Liver (tissue), 9 donors: ENCODE results near the gene MAML3. TPM values are rescaled to one million over a fixed set of nuclear protein-coding genes. Genes with fewer than 3 reads are reported as not detected.

Experiments
- DNase-seq: peaks from one replicate; pipeline ENCODE4 v3.0.0-alpha.2; 2017; ENCODE audit warnings: low spot score
- H3K27ac ChIP-seq, 2 donors: one replicate each; pipeline ENCODE4 v1.7.0; 2013; ENCODE audit warnings: inconsistent platforms in 2 of 2, low read length in 2 of 2, control low read depth in 1 of 2, low read depth in 1 of 2, mild to moderate bottlenecking in 1 of 2
- H3K27me3 ChIP-seq, 4 donors: one replicate each; pipeline versions ENCODE4 v1.6.1 to v1.7.0; 2013; ENCODE audit warnings: low read length in 3 of 4, inconsistent platforms in 1 of 4, mild to moderate bottlenecking in 1 of 4, moderate library complexity in 1 of 4; ENCODE audit not compliant: control insufficient read depth in 4 of 4, insufficient read depth in 4 of 4
- H3K36me3 ChIP-seq, 4 donors: one replicate each; pipeline versions ENCODE4 v1.6.1 to v1.7.0; 2013; ENCODE audit warnings: low read length in 3 of 4, mild to moderate bottlenecking in 3 of 4, low read depth in 1 of 4, moderate library complexity in 1 of 4; ENCODE audit not compliant: control insufficient read depth in 4 of 4, insufficient read depth in 3 of 4
- H3K4me1 ChIP-seq, 4 donors: one replicate each; pipeline versions ENCODE4 v1.6.1 to v1.7.0; 2013; ENCODE audit warnings: low read length in 3 of 4, mild to moderate bottlenecking in 3 of 4, moderate library complexity in 1 of 4; ENCODE audit not compliant: control insufficient read depth in 4 of 4, insufficient read depth in 4 of 4
- H3K4me3 ChIP-seq, 3 donors: one replicate each; pipeline versions ENCODE4 v1.6.1 to v1.7.0; 2013; ENCODE audit warnings: low read length in 3 of 3, control low read depth in 1 of 3, low read depth in 1 of 3, mild to moderate bottlenecking in 1 of 3
- H3K9ac ChIP-seq, 2 donors: one replicate each; pipeline ENCODE4 v1.7.0; 2013; ENCODE audit warnings: low read length in 2 of 2, mild to moderate bottlenecking in 2 of 2, moderate library complexity in 2 of 2, control low read depth in 1 of 2, low read depth in 1 of 2
- H3K9me3 ChIP-seq, 4 donors: one replicate each; pipeline versions ENCODE4 v1.6.1 to v1.7.0; 2013; ENCODE audit warnings: low read length in 3 of 4; ENCODE audit not compliant: control insufficient read depth in 4 of 4
- FOXA1 ChIP-seq: IDR thresholded peaks from 2 replicates; pipeline ENCODE4 v1.6.1; 2016; ENCODE audit warnings: antibody characterized with exemption
- HNF4A ChIP-seq, 2 donors: conservative IDR thresholded peaks; 2 replicates each; pipeline ENCODE4 v1.6.1; 2016; ENCODE audit warnings: antibody characterized with exemption in 2 of 2, mild to moderate bottlenecking in 2 of 2
- HNF4G ChIP-seq: IDR thresholded peaks from 2 replicates; pipeline ENCODE4 v1.6.1; 2016; ENCODE audit warnings: antibody characterized with exemption
- NR2F2 ChIP-seq: IDR thresholded peaks from 2 replicates; pipeline ENCODE4 v1.6.1; 2016; ENCODE audit warnings: antibody characterized with exemption
- RAD21 ChIP-seq, 2 donors: IDR thresholded peaks; 2 replicates each; pipeline ENCODE4 v1.6.1; 2016; ENCODE audit warnings: antibody characterized with exemption in 2 of 2, mild to moderate bottlenecking in 2 of 2
- SP1 ChIP-seq: IDR thresholded peaks from 2 replicates; pipeline ENCODE4 v1.6.1; 2018; ENCODE audit warnings: antibody characterized with exemption, mild to moderate bottlenecking
- TAF1 ChIP-seq: conservative IDR thresholded peaks from 2 replicates; pipeline ENCODE4 v1.6.1; 2016; ENCODE audit warnings: antibody characterized with exemption, mild to moderate bottlenecking
- YY1 ChIP-seq: IDR thresholded peaks from 2 replicates; pipeline ENCODE4 v1.6.1; 2016; ENCODE audit warnings: antibody characterized with exemption, mild to moderate bottlenecking
- WGBS: extraction: QIAGEN DNeasy Blood & Tissue Kit; methylation state at CpG from one replicate; pipeline ENCODE4 v1.1.7; 2013; 5-methylcytosine and 5-hydroxymethylcytosine counted together
- polyA plus RNA-seq, 2 donors: library from polyadenylated mRNA; stranded (reverse) in 1 of 2; unstranded in 1 of 2; fragments of 200-250 nt in 1 of 2; fragments of >200 nt in 1 of 2; fragmentation: Nextera tagmentation in 1 of 2; extraction: Ambion mirVana in 1 of 2; gene quantifications; one replicate each; pipeline versions ENCODE4 v1.2.1 to v1.2.3, GENCODE V29; 2013 to 2015
- total RNA-seq, 2 donors: library from RNA; depleted of rRNA; stranded (reverse); fragments of >200 nt; gene quantifications; one replicate each; pipeline ENCODE4 v1.2.3, GENCODE V29; 2014
- TF ChIP-seq, protein P1 (sequence below): IDR thresholded peaks from 2 replicates; pipeline ENCODE4 v1.6.1; 2016; ENCODE audit warnings: antibody characterized with exemption
- TF ChIP-seq, protein P2 (sequence below): IDR thresholded peaks from 2 replicates; pipeline ENCODE4 v1.6.1; 2016; ENCODE audit warnings: antibody characterized with exemption, mild to moderate bottlenecking
- TF ChIP-seq, protein P3 (sequence below): fragments of 150-350 bp; IDR thresholded peaks from 2 replicates; pipeline ENCODE4 v1.5.1; 2017; ENCODE audit warnings: improper control_type of control experiment, low read depth, low read length; ENCODE audit not compliant: missing input control
- TF ChIP-seq, protein P4 (sequence below): IDR thresholded peaks from 2 replicates; pipeline ENCODE4 v1.6.1; 2016; ENCODE audit warnings: antibody characterized with exemption
- donor health status: healthy.
- donor health status: healthy.
- donor health status: healthy.
- donor health status: healthy.
- donor health status: healthy.

MAML3 gene
- total and polyA plus RNA-seq, 4 donors, result 1.3 to 4.3 (median 2.7) TPM

DNA sequence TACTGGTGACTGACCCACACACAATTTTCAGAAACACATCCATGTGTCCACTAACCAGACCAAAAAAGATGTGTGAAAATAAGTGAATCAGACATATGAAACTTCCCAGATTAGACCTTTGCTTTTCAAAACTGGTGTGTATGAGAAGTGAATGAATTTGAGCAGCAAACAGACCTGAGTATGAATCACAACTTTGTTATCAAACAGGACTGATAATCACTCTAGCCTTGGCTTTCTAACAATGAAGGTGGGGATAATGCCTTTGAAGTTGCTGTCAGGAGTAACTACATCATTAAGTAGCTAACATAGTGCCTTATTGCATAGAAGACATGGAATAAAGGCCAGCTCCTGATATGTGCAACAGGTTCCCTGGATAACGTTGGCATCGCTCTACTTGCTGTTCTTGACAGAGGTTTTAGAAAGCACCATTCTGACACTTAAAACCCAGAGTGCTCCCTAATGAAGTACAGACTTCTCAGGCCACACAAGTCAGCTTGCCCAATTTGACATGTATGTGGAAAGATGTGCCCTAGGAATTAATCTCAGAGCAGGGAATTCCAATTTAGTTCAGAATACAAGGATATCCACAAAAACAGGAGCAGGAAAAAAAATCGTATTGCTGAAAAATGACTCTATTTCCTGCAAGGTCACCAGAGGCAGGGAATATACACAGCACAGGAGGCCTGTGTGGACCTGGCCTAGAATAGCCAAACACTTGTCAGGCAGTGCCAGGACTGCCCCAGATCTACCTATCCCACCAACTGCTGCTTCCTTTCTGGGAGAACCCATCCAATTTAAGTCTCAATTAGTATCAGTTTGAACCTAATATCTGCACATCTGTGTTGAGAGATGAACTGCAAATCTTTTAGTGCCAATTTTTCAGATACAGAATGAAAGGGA is 87.7 kb downstream of the MAML3 start:
- Histone ChIP-seq H3K4me3 (no peak overlapping the region), H3K27ac (no peak overlapping the region), H3K9me3 (no peaks in the 10 kb centered on the region), H3K9ac (no peak overlapping the region), H3K4me1 (peaks cover 0 to 6% (median 1%) of the 10 kb centered on the region in 4 donors), H3K36me3 (no peaks in the 10 kb centered on the region), H3K27me3 (no peaks in the 10 kb centered on the region)
- WGBS, result 88% methylated on average over 3 of the region's 3 CpGs
- TF ChIP-seq RAD21 (IDR thresholded peaks at IDR 0.05), result no peak
- TF ChIP-seq FOXA1, result no peak
- TF ChIP-seq, protein P1, sequence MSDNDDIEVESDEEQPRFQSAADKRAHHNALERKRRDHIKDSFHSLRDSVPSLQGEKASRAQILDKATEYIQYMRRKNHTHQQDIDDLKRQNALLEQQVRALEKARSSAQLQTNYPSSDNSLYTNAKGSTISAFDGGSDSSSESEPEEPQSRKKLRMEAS, result no peak
- TF ChIP-seq HNF4A (conservative IDR thresholded peaks at IDR 0.05), result no peak
- TF ChIP-seq, protein P2, sequence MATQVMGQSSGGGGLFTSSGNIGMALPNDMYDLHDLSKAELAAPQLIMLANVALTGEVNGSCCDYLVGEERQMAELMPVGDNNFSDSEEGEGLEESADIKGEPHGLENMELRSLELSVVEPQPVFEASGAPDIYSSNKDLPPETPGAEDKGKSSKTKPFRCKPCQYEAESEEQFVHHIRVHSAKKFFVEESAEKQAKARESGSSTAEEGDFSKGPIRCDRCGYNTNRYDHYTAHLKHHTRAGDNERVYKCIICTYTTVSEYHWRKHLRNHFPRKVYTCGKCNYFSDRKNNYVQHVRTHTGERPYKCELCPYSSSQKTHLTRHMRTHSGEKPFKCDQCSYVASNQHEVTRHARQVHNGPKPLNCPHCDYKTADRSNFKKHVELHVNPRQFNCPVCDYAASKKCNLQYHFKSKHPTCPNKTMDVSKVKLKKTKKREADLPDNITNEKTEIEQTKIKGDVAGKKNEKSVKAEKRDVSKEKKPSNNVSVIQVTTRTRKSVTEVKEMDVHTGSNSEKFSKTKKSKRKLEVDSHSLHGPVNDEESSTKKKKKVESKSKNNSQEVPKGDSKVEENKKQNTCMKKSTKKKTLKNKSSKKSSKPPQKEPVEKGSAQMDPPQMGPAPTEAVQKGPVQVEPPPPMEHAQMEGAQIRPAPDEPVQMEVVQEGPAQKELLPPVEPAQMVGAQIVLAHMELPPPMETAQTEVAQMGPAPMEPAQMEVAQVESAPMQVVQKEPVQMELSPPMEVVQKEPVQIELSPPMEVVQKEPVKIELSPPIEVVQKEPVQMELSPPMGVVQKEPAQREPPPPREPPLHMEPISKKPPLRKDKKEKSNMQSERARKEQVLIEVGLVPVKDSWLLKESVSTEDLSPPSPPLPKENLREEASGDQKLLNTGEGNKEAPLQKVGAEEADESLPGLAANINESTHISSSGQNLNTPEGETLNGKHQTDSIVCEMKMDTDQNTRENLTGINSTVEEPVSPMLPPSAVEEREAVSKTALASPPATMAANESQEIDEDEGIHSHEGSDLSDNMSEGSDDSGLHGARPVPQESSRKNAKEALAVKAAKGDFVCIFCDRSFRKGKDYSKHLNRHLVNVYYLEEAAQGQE, result no peak
- no peak for DNase-seq

DNA sequence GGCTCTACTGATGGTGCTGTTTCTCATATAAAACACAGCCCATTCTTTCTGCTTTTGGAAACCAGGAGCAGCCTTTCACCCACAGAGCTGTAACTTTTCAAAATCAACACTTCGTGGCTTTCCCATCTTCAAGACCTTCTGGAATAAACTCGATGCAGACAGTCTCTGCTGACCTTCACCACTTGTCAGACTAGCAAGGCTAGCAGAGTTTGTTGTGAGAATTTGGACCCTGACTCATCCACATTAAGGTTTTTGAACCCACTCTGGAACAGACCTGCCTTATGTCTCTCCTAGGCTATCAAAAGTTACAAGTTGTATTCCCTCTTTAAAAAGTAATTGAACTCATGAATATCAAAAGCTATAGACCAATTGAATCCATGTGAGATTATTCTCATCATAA is 88.6 kb downstream of the MAML3 start:
- Histone ChIP-seq H3K27ac (no peak overlapping the region), H3K4me3 (no peak overlapping the region), H3K27me3 (no peaks in the 10 kb centered on the region), H3K9ac (no peak overlapping the region), H3K36me3 (no peaks in the 10 kb centered on the region), H3K9me3 (no peaks in the 10 kb centered on the region), H3K4me1 (peaks cover 0 to 7% (median 6%) of the 10 kb centered on the region in 4 donors)
- 71% methylated on average over 2 of the region's 2 CpGs for WGBS
- TF ChIP-seq NR2F2 (no peak), YY1 (no peak), TAF1 (no peak), SP1 (no peak), HNF4G (no peak), HNF4A (conservative IDR thresholded peaks at IDR 0.05) (no peak)
- TF ChIP-seq, protein P3, sequence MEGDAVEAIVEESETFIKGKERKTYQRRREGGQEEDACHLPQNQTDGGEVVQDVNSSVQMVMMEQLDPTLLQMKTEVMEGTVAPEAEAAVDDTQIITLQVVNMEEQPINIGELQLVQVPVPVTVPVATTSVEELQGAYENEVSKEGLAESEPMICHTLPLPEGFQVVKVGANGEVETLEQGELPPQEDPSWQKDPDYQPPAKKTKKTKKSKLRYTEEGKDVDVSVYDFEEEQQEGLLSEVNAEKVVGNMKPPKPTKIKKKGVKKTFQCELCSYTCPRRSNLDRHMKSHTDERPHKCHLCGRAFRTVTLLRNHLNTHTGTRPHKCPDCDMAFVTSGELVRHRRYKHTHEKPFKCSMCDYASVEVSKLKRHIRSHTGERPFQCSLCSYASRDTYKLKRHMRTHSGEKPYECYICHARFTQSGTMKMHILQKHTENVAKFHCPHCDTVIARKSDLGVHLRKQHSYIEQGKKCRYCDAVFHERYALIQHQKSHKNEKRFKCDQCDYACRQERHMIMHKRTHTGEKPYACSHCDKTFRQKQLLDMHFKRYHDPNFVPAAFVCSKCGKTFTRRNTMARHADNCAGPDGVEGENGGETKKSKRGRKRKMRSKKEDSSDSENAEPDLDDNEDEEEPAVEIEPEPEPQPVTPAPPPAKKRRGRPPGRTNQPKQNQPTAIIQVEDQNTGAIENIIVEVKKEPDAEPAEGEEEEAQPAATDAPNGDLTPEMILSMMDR, result no peak
- TF ChIP-seq, protein P4, sequence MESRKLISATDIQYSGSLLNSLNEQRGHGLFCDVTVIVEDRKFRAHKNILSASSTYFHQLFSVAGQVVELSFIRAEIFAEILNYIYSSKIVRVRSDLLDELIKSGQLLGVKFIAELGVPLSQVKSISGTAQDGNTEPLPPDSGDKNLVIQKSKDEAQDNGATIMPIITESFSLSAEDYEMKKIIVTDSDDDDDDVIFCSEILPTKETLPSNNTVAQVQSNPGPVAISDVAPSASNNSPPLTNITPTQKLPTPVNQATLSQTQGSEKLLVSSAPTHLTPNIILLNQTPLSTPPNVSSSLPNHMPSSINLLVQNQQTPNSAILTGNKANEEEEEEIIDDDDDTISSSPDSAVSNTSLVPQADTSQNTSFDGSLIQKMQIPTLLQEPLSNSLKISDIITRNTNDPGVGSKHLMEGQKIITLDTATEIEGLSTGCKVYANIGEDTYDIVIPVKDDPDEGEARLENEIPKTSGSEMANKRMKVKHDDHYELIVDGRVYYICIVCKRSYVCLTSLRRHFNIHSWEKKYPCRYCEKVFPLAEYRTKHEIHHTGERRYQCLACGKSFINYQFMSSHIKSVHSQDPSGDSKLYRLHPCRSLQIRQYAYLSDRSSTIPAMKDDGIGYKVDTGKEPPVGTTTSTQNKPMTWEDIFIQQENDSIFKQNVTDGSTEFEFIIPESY, result no peak
- no peak for DNase-seq
